ENCODE data around the gene NAALADL2. TPM values are rescaled to one million over a fixed set of nuclear protein-coding genes. Genes with fewer than 3 reads are reported as not detected.

NAALADL2 gene
- total and polyA plus RNA-seq, 2 of the 4 experiments (the other 2 are of a cell fraction) = 3.8 to 19.2 TPM

DNA sequence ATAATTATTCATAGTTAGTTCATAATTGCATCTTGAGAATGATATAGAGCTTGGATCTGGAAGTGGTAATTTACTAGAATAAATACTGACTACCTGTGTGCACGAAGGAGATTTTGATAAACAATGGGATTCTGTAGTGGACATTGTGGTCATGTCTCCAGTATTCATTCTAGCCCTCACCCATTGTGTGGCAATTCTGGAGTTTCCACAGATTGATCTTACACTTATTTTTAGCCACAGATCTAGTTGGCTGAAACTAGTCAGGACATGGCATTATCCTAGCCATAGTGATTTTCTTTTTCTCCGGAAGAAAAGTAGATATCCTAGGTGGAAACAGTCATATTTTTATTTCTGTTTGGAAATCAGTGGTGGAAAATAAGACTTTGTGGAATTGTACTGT lies 833.1 kb downstream of the NAALADL2 start:
- H4K20me1 ChIP-seq (ENCODE audit: insufficient read depth, low read length) = no peaks in the 10 kb centered on the region
- H2BK120ac ChIP-seq (ENCODE audit: low read depth, low read length) = no peak overlapping the region
- H2AK5ac ChIP-seq (ENCODE audit: low read depth, low read length) = no peak overlapping the region
- WGBS, 2 experiments (ENCODE audit: extremely low coverage in 2 of 2, insufficient read length in 1 of 2) = no CpG with 5 or more reads among the region's 2 CpGs
- ATAC-seq (ENCODE audit: low read depth) (no peak), DNase-seq (peak; percentile 16)
- dilution Hi-C loops (cut with HindIII; ENCODE audit: low sequenced_read_pairs, unreplicated experiment) (no loop called here), intact Hi-C loops (cut with micrococcal nuclease) (no loop called here), in situ Hi-C loops (cut with MboI; ENCODE audit: low sequenced_read_pairs) (no loop called here)
- no peak overlapping the region for H3K56ac ChIP-seq (ENCODE audit: extremely low read depth, insufficient read depth, low read length)
- peaks cover 2% of the 10 kb centered on the region; the same call in 1 of the 2 replicates for H3K4me1 ChIP-seq (ENCODE audit: control insufficient read depth, insufficient read depth, low read length)
- no peak overlapping the region for H3K4ac ChIP-seq (ENCODE audit: low read depth, low read length)
- no TSS peak for BruUV-seq (replicated peaks)
- no peak overlapping the region for H3K27ac ChIP-seq (ENCODE audit: insufficient read depth, low read length)
- H2BK15ac ChIP-seq (ENCODE audit: low read depth, low read length) = no peak overlapping the region
- no peak overlapping the region for H3K23ac ChIP-seq (ENCODE audit: low read depth, low read length)
- H4K91ac ChIP-seq (ENCODE audit: insufficient read depth, low read depth, low read length) = no peak overlapping the region
- no peaks in the 10 kb centered on the region for H3K9me1 ChIP-seq (ENCODE audit: insufficient read depth, low read length)
- H2AFZ ChIP-seq (replicated peaks; ENCODE audit: low read length, poor library complexity) = no peak overlapping the region
- H3K79me1 ChIP-seq (ENCODE audit: low read depth in 1 of 2, low read length in 2 of 2) = no peaks in the 10 kb centered on the region
- no peak overlapping the region for H4K8ac ChIP-seq (ENCODE audit: low read depth in 2 of 2, low read length in 2 of 2)
- no peaks in the 10 kb centered on the region for H3K36me3 ChIP-seq (ENCODE audit: control insufficient read depth, insufficient read depth, low read length)
- ChIA-PET POLR2A (ENCODE audit: unreplicated experiment) (no interaction called here), CTCF (no interaction called here)
- TF ChIP-seq CEBPB (IDR thresholded peaks at IDR 0.05; ENCODE audit: low read depth, low read length) = no peak
- no peak for TF ChIP-seq NFE2L2 (IDR thresholded peaks at IDR 0.05; ENCODE audit: low read depth, low read length)
- no peak for TF ChIP-seq CHD1 (IDR thresholded peaks at IDR 0.05; ENCODE audit: low read depth, low read length)
- no peak for TF ChIP-seq MAFK (IDR thresholded peaks at IDR 0.05; ENCODE audit: low read depth, low read length)
- no peak for TF ChIP-seq CTCF (conservative IDR thresholded peaks at IDR 0.05; ENCODE audit: low read depth, low read length)
- TF ChIP-seq, protein P1, sequence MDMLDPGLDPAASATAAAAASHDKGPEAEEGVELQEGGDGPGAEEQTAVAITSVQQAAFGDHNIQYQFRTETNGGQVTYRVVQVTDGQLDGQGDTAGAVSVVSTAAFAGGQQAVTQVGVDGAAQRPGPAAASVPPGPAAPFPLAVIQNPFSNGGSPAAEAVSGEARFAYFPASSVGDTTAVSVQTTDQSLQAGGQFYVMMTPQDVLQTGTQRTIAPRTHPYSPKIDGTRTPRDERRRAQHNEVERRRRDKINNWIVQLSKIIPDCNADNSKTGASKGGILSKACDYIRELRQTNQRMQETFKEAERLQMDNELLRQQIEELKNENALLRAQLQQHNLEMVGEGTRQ (IDR thresholded peaks at IDR 0.05; ENCODE audit: low read depth, low read length) = no peak
- TF ChIP-seq ELK1 (IDR thresholded peaks at IDR 0.05; ENCODE audit: borderline replicate concordance, low read depth, low read length) = no peak
- no peak for TF ChIP-seq MXI1 (IDR thresholded peaks at IDR 0.05; ENCODE audit: borderline replicate concordance, low read depth, low read length)
- TF ChIP-seq FOS (IDR thresholded peaks at IDR 0.05; ENCODE audit: low read depth, low read length) = no peak
- no peak for TF ChIP-seq SMC3 (IDR thresholded peaks at IDR 0.05; ENCODE audit: low read depth, low read length)
- no peak overlapping the region for H2BK5ac ChIP-seq (ENCODE audit: low read depth, low read length, poor library complexity, severe bottlenecking)
- H4K5ac ChIP-seq (ENCODE audit: low read depth, low read length) = no peak overlapping the region
- 0 out of 2 replicates have a peak overlapping the region, but pooled peaks have one; percentile 12 for H3K14ac ChIP-seq (replicated peaks; ENCODE audit: low read depth, low read length)
- H2AK9ac ChIP-seq (replicated peaks; ENCODE audit: low read depth, low read length, poor library complexity) = no peak overlapping the region
- no peak overlapping the region for H3K4me3 ChIP-seq (ENCODE audit: insufficient read depth, low read depth, low read length)
- no peak overlapping the region for H2BK20ac ChIP-seq (ENCODE audit: low read depth, low read length)
- no peaks in the 10 kb centered on the region for H3K9me3 ChIP-seq (ENCODE audit: control insufficient read depth, insufficient read depth, low read length)
- H3K9ac ChIP-seq (ENCODE audit: low read depth, low read length) = no peak overlapping the region
- H3K27me3 ChIP-seq (ENCODE audit: control insufficient read depth, insufficient read depth, low read length) = no peaks in the 10 kb centered on the region
- H3K18ac ChIP-seq (ENCODE audit: low read depth, low read length) = peak overlapping the region; percentile 14; the same call in 1 of the 2 replicates
- H3K4me2 ChIP-seq (ENCODE audit: low read depth, low read length) = no peak overlapping the region

All from IMR-90 (cell line).